GM18517 (cell line): ENCODE measurements around the gene SSTR4.
"Not testable (repeated sequence)": the region's sequence is repeated elsewhere in the genome, so short reads cannot be mapped to it uniquely, and the experiment has no call there.

Source experiments
- ATAC-seq: cut with Tn5 transposase; IDR thresholded peaks from one replicate; pipeline ENCODE4 v1.9.1; 2021; ENCODE audit warnings: mild to moderate bottlenecking, moderate library complexity; ENCODE audit not compliant: unreplicated experiment

SSTR4 gene

DNA sequence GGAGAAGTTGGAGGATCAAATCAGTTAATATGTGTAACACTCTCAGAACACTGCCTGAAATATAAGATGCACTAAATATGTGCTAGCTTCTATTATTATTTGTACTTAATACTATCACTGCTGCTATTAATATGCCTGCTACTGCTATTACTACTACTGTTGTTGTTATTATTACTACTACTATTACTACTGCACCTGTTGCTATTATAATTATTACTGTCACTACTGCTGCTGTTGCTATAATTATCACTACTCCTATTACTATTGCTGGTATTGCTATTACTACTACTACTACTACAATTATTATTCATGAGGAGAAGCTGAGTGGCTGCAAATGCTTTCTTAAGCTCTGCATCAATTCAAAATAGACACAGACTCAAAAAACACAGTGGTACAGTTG lies 16.7 kb upstream of the SSTR4 start:
- no peak for ATAC-seq

- ATAC-seq: no peak
Measured at GRCh38 chr20:23018941-23019340, 16.2 kb upstream of the SSTR4 start.

GRCh38 chr20:23019403-23019802 lies 15.7 kb upstream of the SSTR4 start:
- ATAC-seq: no peak

DNA sequence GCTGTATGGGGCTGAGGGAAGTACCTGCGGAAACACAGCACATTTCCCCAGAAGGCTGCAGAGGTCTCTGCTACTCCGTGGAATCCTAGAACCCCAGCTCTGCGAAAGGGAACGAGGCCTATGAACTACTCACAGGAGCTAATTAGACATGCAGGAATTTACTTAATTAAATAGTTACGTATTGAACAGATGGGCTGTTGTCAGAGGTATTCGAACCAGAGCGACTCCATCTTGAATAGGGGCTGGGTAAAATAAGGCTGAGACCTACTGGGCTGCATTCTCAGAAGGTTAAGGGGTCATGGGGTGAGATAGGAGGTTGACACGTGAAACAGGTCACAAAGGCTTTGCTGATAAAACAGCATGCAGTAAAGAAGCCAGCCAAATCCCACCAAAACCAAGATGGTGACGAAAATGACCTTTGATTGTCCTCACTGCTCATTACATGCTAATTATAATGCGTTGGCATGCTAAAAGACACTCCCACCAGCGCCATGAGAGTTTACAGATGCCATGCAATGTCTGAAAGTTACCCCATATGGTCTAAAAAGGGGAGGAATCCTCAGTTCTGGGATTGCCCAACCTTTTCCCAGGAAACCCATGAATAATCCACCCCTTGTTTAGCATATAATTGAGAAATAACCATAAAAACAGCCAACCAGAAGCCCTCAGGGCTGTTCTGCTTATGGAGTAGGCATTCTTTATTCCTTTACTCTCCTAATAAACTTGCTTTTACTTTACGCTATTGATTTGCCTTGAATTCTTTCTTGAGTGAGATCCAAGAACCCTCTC lies 14.7 kb upstream of the SSTR4 start:
- ATAC-seq: no peak

- ATAC-seq: no peak
Measured at GRCh38 chr20:23021541-23021940, 13.6 kb upstream of the SSTR4 start.

DNA sequence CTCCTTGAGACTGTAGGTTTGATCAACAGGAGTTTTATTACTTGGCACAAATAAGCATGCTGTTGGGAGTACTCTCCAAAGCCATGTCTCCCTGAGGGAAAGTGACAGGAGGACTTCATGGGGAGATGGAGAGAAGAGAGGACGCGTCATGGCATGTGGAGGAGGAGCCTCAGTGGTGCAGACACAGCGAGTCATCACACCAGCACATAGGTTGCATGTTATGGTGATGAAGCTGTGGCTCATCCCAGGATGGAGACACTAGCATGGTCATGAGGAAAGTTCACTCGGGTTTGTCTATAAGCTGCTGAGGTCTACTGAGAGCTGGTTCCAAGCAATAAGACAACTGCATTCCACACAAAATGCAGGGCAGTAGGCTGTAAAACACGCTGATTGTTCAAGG lies 13.2 kb upstream of the SSTR4 start:
- ATAC-seq: no peak

- no peak for ATAC-seq
Measured at GRCh38 chr20:23022849-23023248, 12.3 kb upstream of the SSTR4 start.

DNA sequence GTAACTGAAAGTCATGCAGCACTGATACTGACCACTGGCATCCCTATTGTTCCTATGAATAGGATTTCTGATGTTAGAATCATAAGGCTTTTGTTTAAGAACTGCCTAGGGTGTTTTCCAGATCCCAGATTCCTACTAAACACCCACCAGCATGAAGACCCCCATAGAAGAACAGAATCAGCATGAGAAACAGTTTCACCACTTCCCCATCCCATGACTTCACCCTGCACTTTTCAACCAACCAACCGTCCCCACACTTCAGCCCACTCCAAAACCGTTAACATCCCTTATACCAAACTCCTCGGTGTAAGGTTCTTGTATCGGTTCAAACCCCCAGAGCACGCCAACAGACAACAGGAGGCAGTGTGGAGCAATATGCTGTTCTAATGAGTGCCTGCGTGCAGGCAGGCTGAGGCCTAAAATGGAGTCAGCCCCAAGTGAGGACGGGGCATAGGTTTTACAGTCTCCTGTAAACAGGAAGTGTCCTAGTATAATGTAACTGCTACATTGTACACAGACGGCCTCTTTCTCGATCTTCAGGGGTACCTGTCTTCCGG lies 11.4 kb upstream of the SSTR4 start:
- no peak for ATAC-seq

DNA sequence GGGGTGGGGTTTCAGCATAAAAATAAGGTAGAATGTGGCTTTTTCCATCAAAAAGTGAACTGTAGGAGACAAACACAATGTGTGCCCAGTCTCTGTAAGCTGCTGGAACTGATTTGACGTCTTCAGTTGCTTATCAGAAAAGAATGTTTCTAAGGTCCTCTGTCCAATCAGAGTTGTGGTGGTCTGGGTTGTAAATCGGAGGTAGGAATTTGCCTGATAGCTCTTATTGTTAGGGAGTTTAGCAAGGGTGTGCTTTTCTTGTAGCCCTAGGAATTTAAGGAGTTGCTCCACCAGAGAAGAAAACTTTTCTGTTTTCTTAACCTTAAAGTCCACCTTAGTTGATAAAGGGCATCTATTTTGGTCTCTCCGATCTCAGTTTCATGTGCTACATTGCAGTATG lies 10.4 kb upstream of the SSTR4 start:
- no peak for ATAC-seq

- not testable (repeated sequence) for ATAC-seq
Measured at GRCh38 chr20:23025503-23025902, 9.6 kb upstream of the SSTR4 start.

GRCh38 chr20:23027721-23028120 lies 7.4 kb upstream of the SSTR4 start:
- no peak for ATAC-seq

- ATAC-seq: no peak
Measured at GRCh38 chr20:23028392-23028791, 6.7 kb upstream of the SSTR4 start.

GRCh38 chr20:23029324-23029723 lies 5.8 kb upstream of the SSTR4 start:
- ATAC-seq: no peak

- ATAC-seq: no peak
Measured at GRCh38 chr20:23031346-23031745, 3.8 kb upstream of the SSTR4 start.

- no peak for ATAC-seq
Measured at GRCh38 chr20:23032056-23032749, 2.9 kb upstream of the SSTR4 start.

DNA sequence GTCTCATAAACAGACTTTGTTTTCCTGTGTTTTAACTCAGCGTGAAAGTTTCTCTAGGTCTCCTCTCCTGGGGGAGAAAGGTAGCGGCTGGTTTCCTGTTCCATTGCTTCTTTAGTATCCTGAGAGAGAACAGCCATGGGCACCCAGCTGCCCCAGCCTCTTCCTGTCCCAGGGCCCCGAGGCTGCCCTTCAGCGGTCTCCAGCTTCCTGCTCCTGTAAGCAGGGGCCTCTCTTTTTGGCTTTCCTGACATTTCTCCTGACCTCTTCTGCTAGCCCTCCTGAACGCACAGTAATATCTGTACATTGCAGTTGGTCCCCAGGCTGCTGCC lies 2.4 kb upstream of the SSTR4 start:
- ATAC-seq: no peak

- ATAC-seq: no peak
Measured at GRCh38 chr20:23033918-23034317, 1.2 kb upstream of the SSTR4 start.

GRCh38 chr20:23035731-23036130 lies 619 bp downstream of the SSTR4 start:
- no peak for ATAC-seq

- ATAC-seq: no peak
Measured at GRCh38 chr20:23036371-23036770, 1.3 kb downstream of the SSTR4 start.

DNA sequence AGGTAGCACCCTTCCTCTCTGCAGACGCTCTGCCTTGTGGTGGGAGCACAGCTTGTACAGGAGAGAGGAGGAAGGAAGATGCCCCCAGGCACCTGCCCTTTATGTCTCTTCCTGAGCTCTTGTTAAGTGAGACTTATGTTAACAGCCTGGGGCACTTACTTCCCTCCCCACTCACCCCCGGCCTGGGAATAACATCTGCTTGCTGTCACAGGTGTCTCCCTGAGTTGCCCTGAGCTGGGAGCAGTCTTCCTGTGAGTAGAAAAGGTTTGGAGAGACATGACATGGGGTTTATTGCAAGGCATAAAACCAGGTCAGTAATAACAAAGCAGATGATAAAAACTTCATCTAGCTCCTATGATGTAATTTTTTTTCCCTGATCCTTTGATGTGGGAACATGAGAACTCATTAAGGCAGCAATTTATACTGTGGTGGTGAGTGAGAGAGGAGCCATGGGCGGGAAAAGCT lies 1.9 kb downstream of the SSTR4 start:
- ATAC-seq: no peak

DNA sequence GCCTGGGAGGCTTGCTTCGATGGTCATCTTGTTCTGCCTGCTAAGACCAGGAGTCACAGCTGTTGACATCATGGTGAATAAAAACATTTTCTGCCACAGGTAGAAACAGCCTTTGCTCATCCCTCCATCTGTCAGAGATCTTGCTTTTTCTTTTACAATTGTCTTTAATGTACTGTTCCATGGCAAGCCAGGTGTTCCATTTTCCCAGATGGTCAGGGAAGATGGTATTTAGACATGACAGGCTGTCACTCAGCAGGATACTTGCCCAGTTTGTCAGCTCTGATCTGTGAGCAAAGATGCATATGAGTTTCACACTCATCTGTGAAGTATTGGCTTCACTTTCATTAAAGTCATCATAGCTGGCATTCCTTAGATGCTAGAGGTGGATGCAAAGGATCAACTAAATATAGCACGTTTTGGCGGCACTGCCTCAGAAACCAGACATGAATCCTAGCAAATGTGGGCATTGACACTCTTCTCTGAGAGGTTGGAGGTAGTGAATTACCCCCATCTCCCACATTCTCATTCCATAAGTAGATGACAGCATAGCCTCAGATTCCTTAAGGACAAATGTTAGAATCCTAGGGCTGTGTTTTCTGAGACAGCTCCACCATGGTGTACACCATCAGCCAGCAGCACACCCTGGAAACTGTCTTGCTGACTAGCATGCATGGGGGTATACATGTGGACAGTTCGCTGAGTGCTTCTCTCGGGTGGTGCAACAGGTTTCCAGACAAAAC lies 4.2 kb downstream of the SSTR4 start:
- no peak for ATAC-seq
